ENCODE data around the gene ATP2B2.

ATP2B2 gene

DNA sequence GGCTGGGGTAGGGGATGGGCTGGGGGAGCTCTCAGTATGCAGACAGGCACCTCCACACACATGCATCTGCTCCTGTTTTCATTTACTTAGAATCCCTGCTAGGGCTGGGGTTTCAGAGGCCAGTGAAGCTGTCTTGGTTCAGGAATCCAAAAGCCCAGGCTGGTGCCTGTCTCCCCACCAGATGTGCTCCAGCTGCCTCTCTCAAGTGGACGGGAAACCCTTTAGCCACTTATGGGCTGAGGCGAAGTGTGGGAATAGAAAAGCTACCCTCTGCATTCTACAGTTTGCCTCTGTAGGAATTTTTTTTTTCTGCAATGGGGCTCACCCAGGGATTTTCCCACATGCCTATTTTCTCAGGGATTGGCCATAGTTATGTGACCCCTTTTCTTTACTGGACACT is 72.5 kb downstream of the ATP2B2 start:
- TF ChIP-seq, protein P1, sequence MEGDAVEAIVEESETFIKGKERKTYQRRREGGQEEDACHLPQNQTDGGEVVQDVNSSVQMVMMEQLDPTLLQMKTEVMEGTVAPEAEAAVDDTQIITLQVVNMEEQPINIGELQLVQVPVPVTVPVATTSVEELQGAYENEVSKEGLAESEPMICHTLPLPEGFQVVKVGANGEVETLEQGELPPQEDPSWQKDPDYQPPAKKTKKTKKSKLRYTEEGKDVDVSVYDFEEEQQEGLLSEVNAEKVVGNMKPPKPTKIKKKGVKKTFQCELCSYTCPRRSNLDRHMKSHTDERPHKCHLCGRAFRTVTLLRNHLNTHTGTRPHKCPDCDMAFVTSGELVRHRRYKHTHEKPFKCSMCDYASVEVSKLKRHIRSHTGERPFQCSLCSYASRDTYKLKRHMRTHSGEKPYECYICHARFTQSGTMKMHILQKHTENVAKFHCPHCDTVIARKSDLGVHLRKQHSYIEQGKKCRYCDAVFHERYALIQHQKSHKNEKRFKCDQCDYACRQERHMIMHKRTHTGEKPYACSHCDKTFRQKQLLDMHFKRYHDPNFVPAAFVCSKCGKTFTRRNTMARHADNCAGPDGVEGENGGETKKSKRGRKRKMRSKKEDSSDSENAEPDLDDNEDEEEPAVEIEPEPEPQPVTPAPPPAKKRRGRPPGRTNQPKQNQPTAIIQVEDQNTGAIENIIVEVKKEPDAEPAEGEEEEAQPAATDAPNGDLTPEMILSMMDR (IDR thresholded peaks at IDR 0.05; ENCODE audit: low read depth, low read length) = no peak
- DNase-seq (ENCODE audit: extremely low read depth, low read depth) = no peak

DNA sequence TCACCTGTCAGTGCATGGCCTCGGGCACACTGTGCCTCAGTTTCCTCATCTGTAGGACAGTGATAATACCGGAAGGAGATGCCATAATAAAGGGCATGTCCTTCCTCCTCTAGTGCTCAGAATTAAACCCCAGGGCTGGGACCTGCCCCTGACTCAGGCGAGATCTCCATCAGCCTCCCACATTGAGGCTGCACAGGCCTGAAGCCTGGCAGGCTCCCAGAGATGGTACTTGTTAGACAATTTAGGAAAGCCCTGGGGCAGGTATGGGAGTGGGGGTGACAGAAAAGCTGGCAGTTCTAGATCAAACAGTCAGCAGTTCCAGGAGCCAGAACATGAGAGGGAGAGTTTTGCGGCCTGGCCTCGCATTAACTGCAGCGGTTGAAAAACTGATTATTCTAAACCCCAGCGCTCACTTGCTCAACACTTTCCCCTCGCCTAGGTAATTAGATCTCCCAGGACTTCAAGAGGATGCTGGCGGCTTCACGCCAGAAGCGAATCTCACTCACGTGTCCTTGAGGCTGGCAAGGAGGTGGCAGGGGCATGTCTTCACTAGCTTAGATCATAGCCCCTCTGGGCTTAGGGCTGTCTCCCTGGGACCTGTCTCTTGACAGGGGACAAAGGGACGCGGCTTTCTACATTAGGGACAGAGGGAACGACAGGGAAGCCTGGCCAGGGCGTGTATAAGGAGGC is 73.1 kb downstream of the ATP2B2 start:
- TF ChIP-seq, protein P1 (IDR thresholded peaks at IDR 0.05; ENCODE audit: low read depth, low read length) = no peak
- DNase-seq (ENCODE audit: extremely low read depth, low read depth) = no peak

DNA sequence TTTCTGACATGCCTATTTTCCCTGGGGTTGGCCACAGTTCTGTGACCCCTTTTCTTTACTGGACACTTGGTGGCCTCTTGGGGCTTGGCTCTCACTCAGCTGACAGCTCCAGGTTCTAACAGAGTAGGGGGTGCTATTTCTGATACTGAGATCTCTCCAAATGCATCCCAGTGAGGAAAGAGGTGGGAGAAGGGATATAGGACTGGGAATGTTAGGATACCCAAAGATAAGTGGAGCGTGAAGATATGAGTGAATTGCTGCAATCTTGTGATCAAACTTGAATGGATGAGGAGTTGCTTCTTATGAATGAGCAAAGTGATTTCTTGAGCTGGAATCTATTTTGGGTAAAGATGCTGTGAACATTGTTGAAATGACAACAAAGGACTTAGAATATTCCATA is 74.6 kb downstream of the ATP2B2 start:
- TF ChIP-seq, protein P1 (IDR thresholded peaks at IDR 0.05; ENCODE audit: low read depth, low read length) = no peak
- DNase-seq (ENCODE audit: extremely low read depth, low read depth) = no peak

DNA sequence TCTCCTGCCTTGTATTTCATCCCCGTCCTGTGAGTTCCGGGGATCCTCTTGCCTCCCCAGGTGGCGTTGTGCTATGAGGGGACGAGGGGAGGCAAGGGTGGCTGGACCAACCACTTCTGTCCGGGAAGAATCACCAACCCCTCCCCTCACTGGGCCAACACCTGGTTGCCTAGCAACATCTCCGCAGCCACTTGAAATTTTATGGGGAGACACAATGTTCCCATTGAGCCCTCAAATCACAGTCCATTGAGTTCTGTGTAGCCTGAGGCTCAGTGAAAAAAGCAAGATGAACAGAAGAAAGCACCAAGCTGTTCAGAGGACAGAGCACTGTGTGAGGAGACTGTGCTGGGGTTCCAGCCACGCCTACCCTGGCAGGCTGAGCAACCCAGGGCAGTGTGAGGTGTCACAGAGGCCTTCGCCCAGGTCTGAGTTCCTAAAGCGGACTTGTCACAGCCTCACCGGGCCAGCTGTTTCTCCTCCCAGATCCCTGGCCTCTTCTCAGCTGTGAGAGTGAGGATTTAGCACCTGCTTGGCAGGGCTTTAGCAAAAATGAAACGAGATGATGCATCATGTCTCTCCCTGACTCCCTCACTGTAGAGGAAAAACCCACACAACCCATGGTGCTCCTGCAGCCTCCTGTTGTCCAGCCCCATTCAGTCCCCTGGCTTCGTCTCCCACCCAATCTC is 76.8 kb downstream of the ATP2B2 start:
- DNase-seq (ENCODE audit: extremely low read depth, low read depth) = no peak
- TF ChIP-seq, protein P1 (IDR thresholded peaks at IDR 0.05; ENCODE audit: low read depth, low read length) = no peak

DNA sequence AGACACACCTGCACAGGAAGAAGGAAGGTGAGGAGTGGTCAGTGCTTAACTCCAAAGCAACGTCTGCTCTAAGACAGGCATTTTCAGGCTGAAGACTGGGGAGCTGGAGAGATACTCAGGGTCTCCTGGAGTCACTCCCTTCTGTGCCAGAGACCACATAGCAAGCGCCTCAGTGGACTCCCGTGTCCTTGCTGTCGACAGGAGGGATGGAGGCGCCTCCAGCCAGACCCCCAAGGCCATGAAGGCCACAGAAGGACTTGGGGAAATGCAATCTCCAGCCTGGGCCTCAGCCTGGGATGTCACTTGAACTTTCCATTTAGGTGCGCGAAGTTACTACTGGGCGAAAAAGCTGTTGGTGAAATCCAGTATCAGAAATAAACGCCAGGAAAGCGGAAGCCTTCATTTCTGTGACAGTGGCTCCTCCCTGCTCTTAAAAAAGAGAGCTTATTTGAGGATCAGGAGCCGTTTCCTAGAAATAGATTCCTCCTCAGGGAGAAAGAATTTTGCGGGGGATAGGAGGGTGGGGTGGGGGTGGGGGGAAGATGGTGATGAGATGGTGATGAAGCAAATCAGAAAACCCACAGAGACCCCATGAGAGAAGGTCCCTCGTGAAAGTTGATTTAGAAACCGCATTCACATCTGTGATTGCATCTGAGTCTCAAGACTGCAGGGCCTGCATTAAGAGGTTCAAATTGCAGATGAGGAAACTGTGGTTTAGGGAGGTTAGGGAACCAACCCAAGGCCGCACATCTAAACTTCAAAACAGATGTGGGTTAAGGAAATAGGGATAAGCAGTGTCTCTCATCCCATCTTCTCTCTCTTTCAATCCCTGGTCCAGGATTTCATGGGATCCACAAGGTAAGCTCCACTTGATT is 78.8 kb downstream of the ATP2B2 start:
- DNase-seq (ENCODE audit: extremely low read depth, low read depth) = no peak
- TF ChIP-seq, protein P1 (IDR thresholded peaks at IDR 0.05; ENCODE audit: low read depth, low read length) = no peak

DNA sequence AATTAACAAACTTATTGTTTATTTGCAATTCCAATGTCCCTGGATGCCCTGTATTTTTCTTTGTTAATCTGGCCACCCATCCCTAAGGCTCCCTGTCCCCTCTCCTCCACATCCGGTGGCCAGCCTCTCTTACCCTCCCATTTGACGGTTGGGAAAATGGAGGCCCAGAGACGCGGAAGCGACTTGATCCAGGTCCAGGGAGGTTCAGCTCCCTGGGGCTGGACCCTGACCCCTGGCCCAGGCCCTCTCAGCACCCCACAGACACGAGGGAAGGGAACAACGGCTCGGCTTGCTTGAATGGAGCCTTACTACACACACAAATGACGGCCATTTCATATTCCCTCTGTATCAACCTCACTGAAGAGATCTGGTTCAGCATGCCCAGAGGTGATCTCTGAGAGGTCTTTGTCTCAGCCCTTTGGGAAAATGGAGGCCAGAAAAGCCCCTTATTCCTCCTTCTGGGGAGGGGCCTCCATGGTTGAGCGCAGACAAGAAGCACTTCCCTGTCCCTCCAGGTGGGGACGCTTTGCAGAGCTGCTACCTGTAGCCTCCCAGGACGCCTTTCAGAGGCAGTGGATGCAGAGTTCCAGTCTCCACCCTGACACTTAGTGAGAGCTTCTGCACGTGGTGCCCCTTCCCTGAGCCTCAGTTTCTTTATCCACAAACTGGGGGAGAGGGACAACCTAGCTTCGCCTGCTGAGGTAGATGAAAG is 82.1 kb downstream of the ATP2B2 start:
- TF ChIP-seq, protein P1 (IDR thresholded peaks at IDR 0.05; ENCODE audit: low read depth, low read length) = no peak

More for the DNA sequence above, 82.1 kb downstream of the ATP2B2 start:
- no peak for DNase-seq (ENCODE audit: extremely low read depth, low read depth)

Measured in AG09319 (cell line).